PC-9 (cell line): ENCODE results near the gene SKP1.

ENCODE experiments used
- EZH2 ChIP-seq: fragments of 200-600 bp; sonication (generic); IDR thresholded peaks from 2 replicates; pipeline ENCODE4 v1.8.0; 2017; ENCODE audit warnings: antibody characterized with exemption, low read depth
- TF ChIP-seq, protein P1 (sequence below): fragments of 200-600 bp; sonication (generic); conservative IDR thresholded peaks from 2 replicates; pipeline ENCODE4 v1.6.1; 2017; ENCODE audit warnings: mixed run types, antibody characterized with exemption, mild to moderate bottlenecking, moderate library complexity

DNA sequence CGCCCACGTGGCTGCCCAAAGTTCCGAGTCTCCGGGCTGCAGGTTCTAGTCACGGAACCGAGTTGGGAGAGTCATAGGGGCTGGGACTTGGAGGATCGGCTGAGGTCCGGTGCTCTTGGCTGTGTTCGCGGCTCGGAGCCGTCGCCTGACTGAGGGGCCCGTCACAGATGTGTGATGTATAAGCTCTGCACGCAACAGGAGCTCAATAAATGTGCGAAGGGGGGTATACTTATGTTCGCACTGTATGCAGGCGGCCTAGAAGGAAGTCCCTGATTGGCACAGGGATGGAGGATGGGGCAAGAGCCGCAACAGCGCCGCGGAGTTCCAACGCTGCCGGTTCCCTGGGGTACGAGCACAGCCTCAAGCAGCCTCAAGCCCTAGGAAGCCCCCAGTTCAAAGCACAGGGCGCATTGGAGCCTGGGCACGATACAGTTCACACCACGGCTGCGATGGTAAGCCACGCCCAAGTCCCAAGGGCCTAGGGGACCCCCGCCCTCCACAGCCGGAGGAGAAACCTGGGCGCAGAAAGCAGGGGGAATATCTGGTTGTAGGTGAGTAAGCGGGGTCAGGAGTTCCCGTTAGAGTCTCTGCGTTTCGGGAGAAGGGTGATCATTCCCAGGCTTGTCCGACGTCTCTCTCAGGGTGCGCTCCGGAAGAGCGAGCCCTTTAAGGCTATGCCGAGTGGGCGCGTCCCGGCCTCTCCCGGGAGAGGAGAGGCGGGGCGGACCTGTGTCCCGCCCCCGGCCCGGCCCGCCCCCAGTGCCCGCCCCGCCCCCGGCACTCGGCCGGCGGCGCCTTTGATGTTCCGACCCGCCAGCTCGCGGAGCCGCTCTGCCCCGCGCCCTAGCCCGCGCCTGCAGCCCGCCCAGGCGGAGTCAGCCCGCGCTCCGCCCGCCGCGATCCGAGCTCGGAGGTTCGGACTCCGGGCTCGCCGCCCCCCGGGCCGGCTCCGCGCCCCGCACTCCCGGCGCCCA, 62.6 kb downstream of the SKP1 start, which contains the start of gene TCF7:
- TF ChIP-seq, protein P1, sequence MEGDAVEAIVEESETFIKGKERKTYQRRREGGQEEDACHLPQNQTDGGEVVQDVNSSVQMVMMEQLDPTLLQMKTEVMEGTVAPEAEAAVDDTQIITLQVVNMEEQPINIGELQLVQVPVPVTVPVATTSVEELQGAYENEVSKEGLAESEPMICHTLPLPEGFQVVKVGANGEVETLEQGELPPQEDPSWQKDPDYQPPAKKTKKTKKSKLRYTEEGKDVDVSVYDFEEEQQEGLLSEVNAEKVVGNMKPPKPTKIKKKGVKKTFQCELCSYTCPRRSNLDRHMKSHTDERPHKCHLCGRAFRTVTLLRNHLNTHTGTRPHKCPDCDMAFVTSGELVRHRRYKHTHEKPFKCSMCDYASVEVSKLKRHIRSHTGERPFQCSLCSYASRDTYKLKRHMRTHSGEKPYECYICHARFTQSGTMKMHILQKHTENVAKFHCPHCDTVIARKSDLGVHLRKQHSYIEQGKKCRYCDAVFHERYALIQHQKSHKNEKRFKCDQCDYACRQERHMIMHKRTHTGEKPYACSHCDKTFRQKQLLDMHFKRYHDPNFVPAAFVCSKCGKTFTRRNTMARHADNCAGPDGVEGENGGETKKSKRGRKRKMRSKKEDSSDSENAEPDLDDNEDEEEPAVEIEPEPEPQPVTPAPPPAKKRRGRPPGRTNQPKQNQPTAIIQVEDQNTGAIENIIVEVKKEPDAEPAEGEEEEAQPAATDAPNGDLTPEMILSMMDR, result no peak
- no peak for TF ChIP-seq EZH2
